GM19193 (cell line): Measurements from ENCODE around the gene ARFGEF3.

Experiments used
- POLR2A ChIP-seq: IDR thresholded peaks from 4 replicates; pipeline ENCODE4 v1.6.1; 2011; ENCODE audit not compliant: insufficient read depth, insufficient read length; ENCODE audit errors: extremely low read depth

Gene ARFGEF3

DNA sequence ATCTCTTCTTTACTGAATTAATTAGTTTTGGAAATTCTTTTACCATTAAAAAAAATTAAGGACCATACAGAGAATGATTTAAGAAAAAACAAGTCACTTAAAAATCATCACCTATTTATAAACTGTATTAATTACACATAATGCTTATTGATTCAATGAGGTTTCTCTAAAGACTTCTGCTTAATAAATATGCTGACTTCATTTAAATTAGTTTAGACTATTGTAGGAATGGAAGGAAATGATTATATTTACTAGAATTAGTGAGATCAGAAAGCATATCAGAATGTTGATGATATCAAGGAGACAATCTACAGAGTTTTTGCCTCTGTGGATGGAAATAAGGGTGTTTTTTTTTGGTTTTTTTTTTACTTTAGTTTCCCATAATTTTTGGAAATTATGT lies 181.4 kb downstream of the ARFGEF3 start:
- TF ChIP-seq POLR2A, result no peak

DNA sequence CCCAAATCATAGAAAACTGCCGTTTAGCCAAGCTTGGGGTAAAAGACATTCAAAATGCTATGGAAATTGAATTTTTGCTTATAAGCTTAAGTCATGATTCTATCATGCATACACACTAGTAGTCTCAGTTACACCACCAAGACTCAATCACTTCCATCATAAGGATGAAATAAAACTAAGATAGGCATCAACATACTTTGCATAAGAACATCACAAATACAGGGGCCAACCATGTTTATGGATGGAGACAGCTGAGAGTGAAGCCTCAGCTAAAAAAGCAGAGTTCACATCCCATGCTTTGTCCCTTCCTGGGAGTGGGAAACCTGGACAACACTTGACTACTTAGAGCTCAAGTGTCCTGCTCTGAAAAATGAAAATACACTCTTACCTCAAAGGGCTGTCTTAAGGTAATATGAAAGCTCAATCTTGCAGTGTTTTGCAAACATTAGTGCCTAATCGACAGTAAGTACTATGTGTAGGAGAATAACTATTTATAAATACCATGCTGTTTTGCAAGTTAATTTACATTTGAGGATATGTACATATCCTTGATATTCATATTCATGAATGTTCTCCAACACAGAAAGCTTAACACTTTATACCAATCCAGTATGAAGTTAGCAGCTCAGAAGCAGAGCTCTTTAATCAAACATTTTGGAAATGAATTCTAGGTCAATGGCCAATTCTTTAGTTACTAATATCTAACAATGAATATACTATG lies 184.0 kb downstream of the ARFGEF3 start:
- no peak for TF ChIP-seq POLR2A

DNA sequence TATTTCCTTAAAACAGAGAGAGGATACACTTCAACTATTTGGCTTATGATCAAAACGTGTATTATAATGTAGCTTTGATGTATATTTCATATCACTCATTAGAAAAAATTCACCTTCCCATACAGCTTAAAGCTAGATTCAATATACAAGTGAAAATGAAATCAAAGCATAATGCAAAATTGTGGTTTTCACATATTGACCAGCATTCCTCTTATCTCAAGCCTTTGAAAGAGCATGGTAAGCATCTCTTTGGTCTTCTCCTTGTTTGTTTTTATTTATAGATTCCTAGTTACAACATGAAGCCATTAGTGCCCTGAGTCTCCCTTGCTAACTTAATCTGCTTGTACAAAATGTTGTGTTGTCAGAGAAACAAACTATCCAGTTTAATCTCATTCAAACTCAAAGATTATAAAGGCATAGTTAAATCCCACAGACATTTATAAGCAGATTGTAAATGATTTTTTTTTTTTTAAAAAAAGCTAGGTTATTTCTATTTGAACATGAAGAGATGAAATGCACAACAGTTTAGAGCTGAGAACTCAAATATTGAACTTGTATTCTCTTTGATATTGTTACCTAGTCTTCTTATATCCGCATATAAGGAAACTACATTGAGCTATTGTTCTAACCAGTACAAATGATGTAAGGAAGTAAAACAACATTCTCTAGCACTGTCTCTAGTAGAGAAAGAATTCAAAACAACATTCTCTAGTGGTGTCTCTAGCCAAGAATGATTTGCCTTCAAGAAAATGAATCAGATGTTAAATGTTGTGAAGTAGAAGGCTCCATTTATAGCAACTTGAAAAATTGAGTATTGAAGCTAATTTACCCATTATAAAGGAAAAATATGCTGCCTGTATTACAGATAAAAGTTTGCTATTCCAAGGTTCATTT lies 184.8 kb downstream of the ARFGEF3 start:
- no peak for TF ChIP-seq POLR2A

DNA sequence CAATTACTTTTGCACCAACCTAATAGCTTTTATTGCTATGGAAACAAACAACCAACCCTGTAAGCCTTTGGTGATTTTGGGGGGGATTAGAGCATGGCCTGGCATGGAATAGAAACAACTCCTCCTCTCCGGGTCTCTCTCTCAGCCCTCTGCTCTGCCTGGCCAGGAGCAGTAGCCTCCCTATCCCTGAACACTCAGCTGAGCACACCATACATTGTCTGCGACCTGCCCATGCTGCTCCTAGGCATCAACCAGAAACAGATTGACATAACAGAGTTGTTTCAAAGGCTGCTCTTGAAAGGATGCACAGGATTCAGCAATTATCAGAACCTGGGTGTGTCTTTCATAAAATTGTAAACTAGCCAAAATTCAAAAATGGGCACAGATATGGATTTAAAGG lies 186.1 kb downstream of the ARFGEF3 start:
- TF ChIP-seq POLR2A, result no peak

DNA sequence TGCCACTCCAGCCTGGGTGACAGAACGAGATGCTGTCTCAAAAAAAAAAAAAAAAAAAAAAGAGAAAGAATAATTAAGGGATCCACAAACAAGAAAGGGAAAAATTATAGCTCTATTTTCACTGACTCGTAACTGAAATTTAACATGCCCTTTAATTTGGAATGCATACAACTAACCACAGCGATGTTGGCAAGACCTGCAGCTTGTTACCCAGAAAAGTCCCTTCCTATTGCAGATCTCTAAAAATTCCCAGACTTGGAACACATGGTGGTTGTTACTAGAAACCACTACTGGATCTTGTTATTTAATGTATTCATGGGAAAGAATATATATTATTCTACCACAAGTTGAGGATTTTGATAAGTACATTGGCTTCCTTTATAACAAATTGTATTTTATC lies 188.2 kb downstream of the ARFGEF3 start:
- no peak for TF ChIP-seq POLR2A

DNA sequence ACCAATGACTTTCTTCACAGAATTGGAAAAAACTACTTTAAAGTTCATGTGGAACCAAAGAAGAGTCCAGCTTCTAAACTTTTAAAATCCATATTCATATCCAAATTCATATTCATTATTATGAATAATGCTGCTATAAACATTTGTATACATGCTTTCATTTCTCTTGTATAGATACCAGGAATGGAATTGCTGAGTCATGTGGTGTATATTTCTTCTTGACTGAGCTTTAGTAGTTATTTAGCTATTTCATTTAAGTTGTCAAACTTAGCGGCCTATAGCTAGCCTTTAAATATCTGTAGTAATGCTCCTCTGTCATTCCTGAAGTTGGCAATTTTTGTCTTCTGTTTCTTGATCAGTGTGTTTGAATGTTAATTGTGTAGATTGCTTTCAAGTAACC lies 196.2 kb downstream of the ARFGEF3 start:
- no peak for TF ChIP-seq POLR2A

DNA sequence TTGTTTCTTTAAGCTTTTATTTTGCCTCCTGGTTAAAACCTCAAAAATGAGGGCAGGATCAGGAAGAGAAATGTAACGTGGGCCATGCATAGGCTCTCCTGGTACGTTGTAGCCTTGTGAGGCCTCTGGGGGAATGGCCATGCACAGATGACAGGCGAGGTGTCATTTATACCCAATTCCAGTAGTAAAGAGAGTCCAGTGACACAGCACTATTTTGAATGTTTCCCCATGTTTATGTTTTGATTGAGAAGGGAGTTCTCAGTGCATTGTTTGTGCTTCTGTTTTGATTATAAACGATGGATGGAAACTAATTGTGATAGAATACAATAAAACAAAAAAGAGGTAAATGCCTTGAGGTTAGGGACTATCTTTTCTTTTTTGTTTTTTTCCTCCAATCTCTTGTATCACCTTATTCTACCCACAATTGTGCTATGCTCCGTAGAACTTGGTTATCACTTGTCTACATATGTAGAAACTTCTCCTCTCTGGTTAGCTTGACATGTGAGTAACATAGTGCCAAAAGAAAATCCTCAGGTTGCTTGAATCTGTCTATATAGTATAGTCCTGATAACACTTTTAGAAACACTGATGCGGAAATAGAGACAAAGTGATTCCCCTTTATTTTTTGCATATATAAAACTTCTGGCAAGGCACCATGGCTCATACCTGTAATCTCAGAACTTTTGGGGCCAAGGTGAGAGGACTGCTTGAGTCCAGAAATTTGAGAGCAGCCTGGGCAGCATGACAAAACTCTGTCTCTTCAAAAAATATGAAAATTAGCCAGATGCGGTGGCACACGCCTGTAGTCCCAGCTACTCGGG lies 209.1 kb downstream of the ARFGEF3 start:
- TF ChIP-seq POLR2A, result no peak

DNA sequence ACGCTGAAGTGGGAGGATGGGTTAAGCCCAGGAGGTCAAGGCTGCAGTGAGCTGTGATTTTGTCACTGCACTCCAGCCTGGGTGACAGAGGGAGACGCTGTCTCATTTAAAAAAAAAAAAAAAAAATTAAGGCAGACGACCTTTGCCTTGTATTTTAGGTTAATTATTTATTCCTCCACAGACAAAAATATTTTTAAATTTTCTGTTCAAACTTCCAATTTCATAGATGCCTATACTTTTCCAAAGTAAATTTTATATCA lies 209.6 kb downstream of the ARFGEF3 start:
- no peak for TF ChIP-seq POLR2A

DNA sequence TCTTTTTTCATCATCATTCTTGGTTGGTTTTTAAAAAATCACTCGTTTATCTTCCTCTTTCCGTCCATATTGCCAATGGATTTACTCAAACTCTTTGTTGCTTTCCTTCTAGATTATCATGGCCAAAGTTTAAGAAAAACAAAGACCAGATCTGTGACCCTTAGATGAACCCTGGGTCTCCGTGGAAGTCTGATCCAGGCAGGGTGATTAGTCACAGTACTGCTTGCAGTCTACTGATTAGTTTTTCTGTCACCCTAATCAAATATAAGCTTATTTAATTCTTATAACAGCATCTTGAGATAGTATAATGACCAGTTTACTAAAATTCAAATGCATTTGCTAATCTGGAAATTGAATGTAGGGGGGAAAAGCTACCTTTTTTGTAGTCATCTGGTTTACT lies 210.0 kb downstream of the ARFGEF3 start:
- no peak for TF ChIP-seq POLR2A

DNA sequence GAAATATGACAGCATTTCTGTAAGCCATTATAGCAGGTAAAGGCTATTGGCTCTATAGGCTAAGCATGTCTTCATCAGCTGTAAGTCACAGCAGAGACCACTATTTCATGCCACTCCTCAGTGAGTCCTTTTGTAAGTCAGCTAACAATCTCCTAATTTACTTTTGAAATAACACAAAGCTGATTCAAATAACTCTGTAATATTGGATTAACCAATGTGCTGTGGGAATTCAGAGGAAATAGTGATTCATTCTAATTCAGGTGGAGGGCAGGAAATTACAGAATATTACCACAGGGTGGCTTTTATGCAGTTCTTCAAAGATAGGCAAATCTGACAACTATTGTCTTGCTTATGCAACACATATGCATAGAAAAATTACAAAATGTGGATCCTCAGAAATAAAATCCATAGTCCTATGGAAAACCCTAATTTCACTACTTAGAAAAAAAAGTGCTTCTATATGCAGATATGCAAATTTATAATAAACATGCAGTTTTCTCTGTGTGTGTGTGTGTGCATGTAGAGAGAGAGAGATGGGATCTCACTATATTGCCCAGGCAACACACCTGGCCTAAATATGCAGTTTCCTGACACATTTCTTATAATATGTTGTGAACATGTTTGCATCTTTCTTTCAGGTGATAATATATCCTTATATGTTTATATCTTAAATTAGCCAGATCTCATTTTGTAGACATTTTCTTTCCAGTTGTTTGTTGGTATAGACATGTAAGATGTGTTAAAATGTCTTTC lies 211.1 kb downstream of the ARFGEF3 start:
- TF ChIP-seq POLR2A, result no peak

DNA sequence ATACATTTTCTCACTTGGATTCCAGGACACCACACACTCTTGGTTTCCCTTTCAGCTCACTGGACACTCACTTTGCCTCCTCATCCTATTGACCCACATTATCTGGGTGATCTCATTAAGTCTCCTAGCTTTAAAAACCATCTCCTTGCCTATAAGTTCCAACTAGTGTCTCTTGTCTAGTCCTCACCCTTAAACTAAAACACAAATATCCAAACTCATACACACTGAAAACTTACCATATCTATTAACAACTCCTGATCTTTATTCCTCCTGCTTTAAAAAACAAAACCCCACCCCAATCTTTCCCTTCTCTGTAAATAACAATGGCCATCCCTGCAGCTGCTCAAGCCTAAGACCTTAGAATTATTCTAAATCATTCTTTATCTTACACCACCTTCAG lies 212.5 kb downstream of the ARFGEF3 start:
- no peak for TF ChIP-seq POLR2A

DNA sequence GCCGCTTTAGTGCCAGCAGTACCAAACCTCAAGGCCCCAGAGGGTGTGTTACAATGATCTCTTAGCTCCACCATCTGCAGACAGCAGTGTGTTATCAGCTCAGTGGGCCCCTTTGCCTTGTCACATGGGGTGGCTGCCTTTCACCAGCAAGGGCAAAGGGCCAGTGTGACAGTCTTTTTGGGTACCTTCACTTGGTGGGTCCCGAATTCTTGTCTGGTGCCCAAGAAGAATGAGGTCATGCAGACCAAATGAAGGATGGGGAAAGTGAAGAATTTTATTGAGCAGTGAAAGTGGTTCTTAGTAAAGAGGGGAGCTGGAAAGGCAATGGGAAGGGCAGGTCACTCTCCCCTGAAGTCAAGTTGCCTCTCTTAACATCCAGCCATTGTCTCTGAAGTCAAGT lies 213.1 kb downstream of the ARFGEF3 start:
- no peak for TF ChIP-seq POLR2A

DNA sequence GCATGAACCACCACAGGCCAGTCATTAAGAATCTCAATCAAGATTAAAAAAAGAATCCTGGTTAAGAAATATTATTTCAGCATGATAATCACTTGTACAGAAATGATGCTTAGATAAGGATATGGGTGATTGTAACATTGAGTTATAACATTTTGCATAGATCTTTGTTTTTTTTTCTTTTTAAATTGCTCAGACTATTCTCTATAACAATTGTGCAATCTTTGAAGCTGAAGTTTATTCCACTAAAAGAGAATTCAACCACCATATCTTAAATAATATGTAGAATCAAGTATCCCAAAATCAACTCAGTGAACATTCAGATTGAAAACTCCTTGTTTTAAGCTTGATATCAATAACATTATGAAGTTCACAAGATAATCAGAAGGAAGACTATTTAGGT lies 215.3 kb downstream of the ARFGEF3 start:
- no peak for TF ChIP-seq POLR2A

DNA sequence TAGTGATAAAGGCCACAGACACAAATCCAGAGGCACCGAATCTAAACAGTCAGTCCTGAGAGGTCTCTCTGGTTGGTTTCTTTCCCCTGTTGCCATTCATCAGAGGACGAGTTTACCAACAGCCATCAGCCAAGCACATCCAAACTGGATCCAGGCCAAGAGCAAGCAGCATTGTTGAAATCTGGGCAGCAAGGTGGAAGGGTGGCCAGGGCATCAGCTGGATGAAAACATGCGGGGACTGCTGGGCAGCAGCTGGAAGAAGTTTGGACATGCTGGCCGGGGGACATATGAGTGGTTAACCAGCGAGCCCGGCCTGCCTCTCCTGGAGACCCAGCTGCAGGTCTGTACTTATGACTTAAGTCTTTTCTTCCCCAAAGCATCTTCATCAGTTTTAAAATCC lies 216.1 kb downstream of the ARFGEF3 start, which contains the start of gene SMIM28:
Gene SMIM28 (plus strand): TSS at position 62 of the 400 bp plus-strand sequence. CDS start 168 bp downstream, at position 230.
- no peak for TF ChIP-seq POLR2A

DNA sequence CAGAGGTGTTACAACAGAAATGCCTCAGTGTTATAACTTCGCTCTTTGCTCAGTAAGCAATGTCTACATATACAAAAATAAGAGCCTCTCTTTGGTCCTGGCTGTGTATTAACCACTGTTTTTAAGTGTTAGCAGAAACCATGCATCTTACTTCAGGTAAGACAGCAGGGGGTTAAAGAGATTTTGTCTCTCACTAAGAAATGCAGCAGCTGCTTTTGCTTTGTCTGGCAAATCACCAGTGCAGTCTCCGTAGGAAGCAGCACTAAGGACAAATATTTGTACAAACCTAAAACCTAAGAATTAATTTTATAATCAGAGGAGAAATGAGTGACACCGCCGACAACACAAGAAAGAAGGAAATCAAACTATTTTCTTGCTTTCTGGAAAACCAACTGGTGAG lies 216.7 kb downstream of the ARFGEF3 start:
- TF ChIP-seq POLR2A, result no peak
